ENCODE measurements around the gene LMBR1L. TPM values are rescaled to one million over a fixed set of nuclear protein-coding genes. Genes with fewer than 3 reads are reported as not detected.
"Not testable (repeated sequence)": the region's sequence is repeated elsewhere in the genome, so short reads cannot be mapped to it uniquely, and the experiment has no call there.

LMBR1L gene
- total and polyA plus RNA-seq, 2 experiments from 2014 or later = 51.3 to 52.9 TPM

- TF ChIP-seq CTCF (IDR thresholded peaks at IDR 0.05; ENCODE audit: low read depth, low read length) = no peak
- Histone ChIP-seq H3K27ac (no peak overlapping the region), H3K36me3 (no peaks in the 10 kb centered on the region), H3K27me3 (no peaks in the 10 kb centered on the region), H3K9me3 (ENCODE audit: low read depth) (no peaks in the 10 kb centered on the region), H3K4me1 (ENCODE audit: low read depth) (no peaks in the 10 kb centered on the region), H3K4me3 (no peak overlapping the region)
- DNase-seq (ENCODE audit: low read depth in 1 of 2, low spot score in 1 of 2) = no peak
These were observed 45.9 kb downstream of the LMBR1L start for GRCh38 chr12:49064767-49065152.

- not testable (repeated sequence) for H3K27me3 ChIP-seq; H3K36me3 ChIP-seq; H3K4me3 ChIP-seq; H3K27ac ChIP-seq; H3K9me3 ChIP-seq (ENCODE audit: low read depth); DNase-seq (ENCODE audit: low read depth in 1 of 2, low spot score in 1 of 2)
- H3K4me1 ChIP-seq (ENCODE audit: low read depth) = peaks cover 15% of the 10 kb centered on the region
These were observed 48.7 kb downstream of the LMBR1L start for GRCh38 chr12:49061916-49062315.

GRCh38 chr12:49061157-49061650 lies 49.4 kb downstream of the LMBR1L start:
- Histone ChIP-seq H3K27me3 (no peaks in the 10 kb centered on the region), H3K27ac (peak overlapping the region; percentile 99), H3K9me3 (ENCODE audit: low read depth) (no peaks in the 10 kb centered on the region), H3K36me3 (no peaks in the 10 kb centered on the region), H3K4me1 (ENCODE audit: low read depth) (peaks cover 20% of the 10 kb centered on the region), H3K4me3 (peak overlapping the region; percentile 77)
- no peak for DNase-seq (ENCODE audit: low read depth in 1 of 2, low spot score in 1 of 2)
- TF ChIP-seq CTCF (IDR thresholded peaks at IDR 0.05; ENCODE audit: low read depth, low read length) = no peak

GRCh38 chr12:49060237-49061156 lies 50.1 kb downstream of the LMBR1L start, which contains the start of gene KMT2D:
TSS of gene KMT2D (minus strand) at chr12:49060794. CDS start at chr12:49055324, 5,470 bp downstream.
- TF ChIP-seq CTCF (IDR thresholded peaks at IDR 0.05; ENCODE audit: low read depth, low read length) = peak; percentile 9
- H3K27ac ChIP-seq = peak within 1 kb of the TSS; percentile 99
- peak; percentile 96 to 97 for DNase-seq (ENCODE audit: low read depth in 1 of 2, low spot score in 1 of 2)
- H3K36me3 ChIP-seq = no peaks in the 10 kb centered on the region
- no peaks in the 10 kb centered on the region for H3K27me3 ChIP-seq
- no peaks in the 10 kb centered on the region for H3K9me3 ChIP-seq (ENCODE audit: low read depth)
- H3K4me3 ChIP-seq = peak within 1 kb of the TSS; percentile 77
- peaks cover 26% of the 10 kb centered on the region for H3K4me1 ChIP-seq (ENCODE audit: low read depth)

- Histone ChIP-seq H3K4me1 (ENCODE audit: low read depth) (peaks cover 26% of the 10 kb centered on the region), H3K27me3 (no peaks in the 10 kb centered on the region), H3K36me3 (peaks cover 7% of the 10 kb centered on the region), H3K27ac (peak overlapping the region; percentile 99), H3K4me3 (peak overlapping the region; percentile 77), H3K9me3 (ENCODE audit: low read depth) (no peaks in the 10 kb centered on the region)
- no peak for TF ChIP-seq CTCF (IDR thresholded peaks at IDR 0.05; ENCODE audit: low read depth, low read length)
- peak; percentile 32 to 67 for DNase-seq (ENCODE audit: low read depth in 1 of 2, low spot score in 1 of 2)
These were observed 51.1 kb downstream of the LMBR1L start for GRCh38 chr12:49059299-49060171.
